SK-N-SH (cell line): ENCODE data around the gene LAGE3. TPM values are rescaled to one million over a fixed set of nuclear protein-coding genes. Genes with fewer than 3 reads are reported as not detected.

ENCODE experiments used
- EZH2phosphoT487 ChIP-seq: fragments of 200-600 bp; sonication (generic); IDR thresholded peaks from 2 replicates; pipeline ENCODE4 v1.6.1; 2017; ENCODE audit warnings: low read depth, mixed run types, mild to moderate bottlenecking, antibody characterized with exemption, moderate library complexity, borderline replicate concordance
- MAX ChIP-seq: IDR thresholded peaks from 2 replicates; pipeline ENCODE4 v1.4.0; 2012; ENCODE audit warnings: low read depth
- PBX3 ChIP-seq: IDR thresholded peaks from 2 replicates; pipeline ENCODE4; 2012
- USF2 ChIP-seq: fragments of 150-350 bp; IDR thresholded peaks from 2 replicates; pipeline ENCODE4 v1.6.1; 2017; ENCODE audit warnings: antibody characterized with exemption, low read length, low read depth, borderline replicate concordance
- polyA plus RNA-seq, 3 experiments: library from polyadenylated mRNA; depleted of rRNA; stranded (reverse); fragments of >200 nt; gene quantifications; 2 replicates each; pipeline ENCODE4 v1.2.3, GENCODE V29; 2012
- small RNA-seq, 7 experiments: library from RNA; depleted of rRNA; stranded (forward); fragments of <200 nt; gene quantifications; one replicate each; pipeline ENCODE3, GENCODE V24; 2012
- TF ChIP-seq, protein P1 (sequence below): fragments of 200-600 bp; sonication (generic); IDR thresholded peaks from 2 replicates; pipeline ENCODE4 v1.6.1; 2017; ENCODE audit warnings: antibody characterized with exemption, mild to moderate bottlenecking, moderate library complexity
- TF ChIP-seq, protein P2 (sequence below): fragments of 150-350 bp; IDR thresholded peaks from 2 replicates; pipeline ENCODE4 v1.6.1; 2016; ENCODE audit warnings: mild to moderate bottlenecking, low read depth, low read length

LAGE3 gene
- polyA plus RNA-seq, 1 of the 3 experiments (the other 2 are of a cell fraction) = 37.2 TPM

DNA sequence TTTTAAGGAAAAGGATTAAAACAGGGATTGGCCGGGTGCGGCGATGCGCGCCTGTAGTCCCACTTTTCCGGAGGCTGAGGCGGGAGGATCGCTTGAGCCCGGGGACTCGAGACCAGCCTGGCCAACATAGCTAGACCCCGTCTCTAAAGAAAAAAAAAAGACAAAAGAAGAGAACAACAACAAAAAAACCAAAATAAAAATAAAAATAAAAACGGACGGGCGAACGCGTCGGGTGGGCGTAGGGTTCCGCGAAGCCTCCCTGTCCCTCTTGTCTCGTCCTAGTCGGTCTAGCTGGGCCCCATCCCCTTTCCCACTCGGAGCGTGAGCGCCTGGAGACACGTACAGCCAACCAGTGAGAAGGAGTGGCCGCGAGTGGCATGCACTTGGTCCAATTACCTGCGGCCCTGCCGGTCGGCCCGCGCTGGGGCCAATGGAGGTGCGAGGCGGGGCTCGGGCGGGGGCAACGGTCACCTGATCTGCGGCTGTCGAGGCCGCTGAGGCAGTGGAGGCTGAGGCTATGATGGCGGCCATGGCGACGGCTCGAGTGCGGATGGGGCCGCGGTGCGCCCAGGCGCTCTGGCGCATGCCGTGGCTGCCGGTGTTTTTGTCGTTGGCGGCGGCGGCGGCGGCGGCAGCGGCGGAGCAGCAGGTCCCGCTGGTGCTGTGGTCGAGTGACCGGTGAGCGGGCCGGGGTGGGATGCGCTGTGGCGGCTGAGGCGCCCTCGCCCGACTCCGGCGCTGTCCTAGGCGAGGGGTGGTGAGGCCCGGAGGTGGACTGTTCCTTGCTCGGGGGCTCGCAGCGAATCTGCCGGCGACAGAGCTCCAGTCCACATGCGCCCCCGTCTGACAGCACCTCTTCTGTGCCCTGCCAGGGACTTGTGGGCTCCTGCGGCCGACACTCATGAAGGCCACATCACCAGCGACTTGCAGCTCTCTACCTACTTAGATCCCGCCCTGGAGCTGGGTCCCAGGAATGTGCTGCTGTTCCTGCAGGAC lies 50.6 kb downstream of the LAGE3 start, which contains the start of gene ATP6AP1 (continued):
- TF ChIP-seq PBX3 (peak; percentile 100), MAX (peak; percentile 31; the same call in 1 of the 2 replicates), EZH2phosphoT487 (no peak), USF2 (peak; percentile 30; the same call in 1 of the 2 replicates)
- TF ChIP-seq, protein P1, sequence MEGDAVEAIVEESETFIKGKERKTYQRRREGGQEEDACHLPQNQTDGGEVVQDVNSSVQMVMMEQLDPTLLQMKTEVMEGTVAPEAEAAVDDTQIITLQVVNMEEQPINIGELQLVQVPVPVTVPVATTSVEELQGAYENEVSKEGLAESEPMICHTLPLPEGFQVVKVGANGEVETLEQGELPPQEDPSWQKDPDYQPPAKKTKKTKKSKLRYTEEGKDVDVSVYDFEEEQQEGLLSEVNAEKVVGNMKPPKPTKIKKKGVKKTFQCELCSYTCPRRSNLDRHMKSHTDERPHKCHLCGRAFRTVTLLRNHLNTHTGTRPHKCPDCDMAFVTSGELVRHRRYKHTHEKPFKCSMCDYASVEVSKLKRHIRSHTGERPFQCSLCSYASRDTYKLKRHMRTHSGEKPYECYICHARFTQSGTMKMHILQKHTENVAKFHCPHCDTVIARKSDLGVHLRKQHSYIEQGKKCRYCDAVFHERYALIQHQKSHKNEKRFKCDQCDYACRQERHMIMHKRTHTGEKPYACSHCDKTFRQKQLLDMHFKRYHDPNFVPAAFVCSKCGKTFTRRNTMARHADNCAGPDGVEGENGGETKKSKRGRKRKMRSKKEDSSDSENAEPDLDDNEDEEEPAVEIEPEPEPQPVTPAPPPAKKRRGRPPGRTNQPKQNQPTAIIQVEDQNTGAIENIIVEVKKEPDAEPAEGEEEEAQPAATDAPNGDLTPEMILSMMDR = peak; percentile 9; the same call in 1 of the 2 replicates
- TF ChIP-seq, protein P2, sequence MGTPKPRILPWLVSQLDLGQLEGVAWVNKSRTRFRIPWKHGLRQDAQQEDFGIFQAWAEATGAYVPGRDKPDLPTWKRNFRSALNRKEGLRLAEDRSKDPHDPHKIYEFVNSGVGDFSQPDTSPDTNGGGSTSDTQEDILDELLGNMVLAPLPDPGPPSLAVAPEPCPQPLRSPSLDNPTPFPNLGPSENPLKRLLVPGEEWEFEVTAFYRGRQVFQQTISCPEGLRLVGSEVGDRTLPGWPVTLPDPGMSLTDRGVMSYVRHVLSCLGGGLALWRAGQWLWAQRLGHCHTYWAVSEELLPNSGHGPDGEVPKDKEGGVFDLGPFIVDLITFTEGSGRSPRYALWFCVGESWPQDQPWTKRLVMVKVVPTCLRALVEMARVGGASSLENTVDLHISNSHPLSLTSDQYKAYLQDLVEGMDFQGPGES = peak; percentile 63

Small RNA genes within 50 kb of the gene (small RNA-seq; reads per million reads assigned to genes)
- gene MIR6858 (0 reads per million in 7 experiments), gene RN7SL697P (0 reads per million in 7 experiments)

Other genes starting within 250 kb of the LAGE3 start
- not detected in 2 replicates for gene OPN1MW3, start 221.7 kb downstream of the LAGE3 start, polyA plus RNA-seq (2012; rRNA removed)
- gene TEX28, start 184.2 kb downstream of the LAGE3 start, polyA plus RNA-seq (2012; rRNA removed) = not detected in 2 replicates
- 0.02 TPM in 1 of 2 replicates, not detected in the other for gene TKTL1, start 183.5 kb downstream of the LAGE3 start, polyA plus RNA-seq (2012; rRNA removed)
- 364 and 550 TPM in 2 replicates for gene FLNA, start 104.6 kb downstream of the LAGE3 start, polyA plus RNA-seq (2012; rRNA removed)
- gene EMD, start 100.0 kb downstream of the LAGE3 start, polyA plus RNA-seq (2012; rRNA removed) = 40.4 and 68.0 TPM in 2 replicates
- gene RPL10, start 80.9 kb downstream of the LAGE3 start, polyA plus RNA-seq (2012; rRNA removed) = 4,562 and 7,172 TPM in 2 replicates
- gene DNASE1L1, start 70.0 kb downstream of the LAGE3 start, polyA plus RNA-seq (2012; rRNA removed) = 18.2 and 22.5 TPM in 2 replicates
- 34.0 and 35.7 TPM in 2 replicates for gene TAFAZZIN, start 67.7 kb downstream of the LAGE3 start, polyA plus RNA-seq (2012; rRNA removed)
- gene ATP6AP1, start 50.6 kb downstream of the LAGE3 start, polyA plus RNA-seq (2012; rRNA removed) = 92.2 and 102 TPM in 2 replicates
- 403 and 408 TPM in 2 replicates for gene GDI1, start 42.1 kb downstream of the LAGE3 start, polyA plus RNA-seq (2012; rRNA removed)
- gene FAM50A, start 35.1 kb downstream of the LAGE3 start, polyA plus RNA-seq (2012; rRNA removed) = 86.0 and 97.0 TPM in 2 replicates
- 28.3 and 33.2 TPM in 2 replicates for gene PLXNA3, start 21.0 kb downstream of the LAGE3 start, polyA plus RNA-seq (2012; rRNA removed)
- gene UBL4A, start 7.3 kb upstream of the LAGE3 start, polyA plus RNA-seq (2012; rRNA removed) = 27.4 and 27.8 TPM in 2 replicates
- gene SLC10A3, start 11.3 kb upstream of the LAGE3 start, polyA plus RNA-seq (2012; rRNA removed) = 28.4 and 29.7 TPM in 2 replicates
- gene FAM3A, start 37.0 kb upstream of the LAGE3 start, polyA plus RNA-seq (2012; rRNA removed) = 36.7 and 42.1 TPM in 2 replicates
- gene G6PD, start 67.6 kb upstream of the LAGE3 start, polyA plus RNA-seq (2012; rRNA removed) = 70.1 and 131 TPM in 2 replicates
- gene IKBKG, start 68.3 kb upstream of the LAGE3 start, polyA plus RNA-seq (2012; rRNA removed) = 32.5 and 36.4 TPM in 2 replicates
- gene CTAG1A, start 105.9 kb upstream of the LAGE3 start, polyA plus RNA-seq (2012; rRNA removed) = not detected in 2 replicates
- gene CTAG1B, start 140.0 kb upstream of the LAGE3 start, polyA plus RNA-seq (2012; rRNA removed) = not detected in 2 replicates
- gene CTAG2, start 174.3 kb upstream of the LAGE3 start, polyA plus RNA-seq (2012; rRNA removed) = 3.7 and 6.8 TPM in 2 replicates